ENCODE data around the gene CST8.

- TF ChIP-seq CTCF (IDR thresholded peaks at IDR 0.05) (no peak), POLR2A (IDR thresholded peaks at IDR 0.05) (no peak)
Observed at GRCh38 chr20:23461180-23461579, 29.7 kb upstream of the CST8 start.

All from Peyer's patch (tissue), 4 donors.